ENCODE results near the gene ZCCHC7.

DNA sequence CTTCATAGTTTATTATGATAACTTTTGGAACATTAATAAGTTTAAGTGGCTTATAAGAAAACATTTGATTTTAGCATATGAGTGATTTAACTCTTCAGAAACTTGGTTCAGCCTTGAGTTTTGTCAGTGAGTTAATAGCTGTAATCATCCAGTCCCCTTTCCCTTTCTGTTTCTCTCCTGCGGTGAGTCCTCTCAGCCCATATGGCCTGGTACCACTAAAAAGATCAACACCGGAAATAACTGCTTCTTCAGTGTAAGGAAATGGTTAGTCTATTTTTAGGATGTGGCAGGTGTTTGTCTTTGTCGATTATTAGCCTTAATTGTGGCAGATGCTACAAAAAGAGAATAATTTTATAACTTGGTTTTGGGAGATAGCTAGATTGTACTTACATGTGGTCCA is 181.9 kb downstream of the ZCCHC7 start:
- TF ChIP-seq, protein P1, sequence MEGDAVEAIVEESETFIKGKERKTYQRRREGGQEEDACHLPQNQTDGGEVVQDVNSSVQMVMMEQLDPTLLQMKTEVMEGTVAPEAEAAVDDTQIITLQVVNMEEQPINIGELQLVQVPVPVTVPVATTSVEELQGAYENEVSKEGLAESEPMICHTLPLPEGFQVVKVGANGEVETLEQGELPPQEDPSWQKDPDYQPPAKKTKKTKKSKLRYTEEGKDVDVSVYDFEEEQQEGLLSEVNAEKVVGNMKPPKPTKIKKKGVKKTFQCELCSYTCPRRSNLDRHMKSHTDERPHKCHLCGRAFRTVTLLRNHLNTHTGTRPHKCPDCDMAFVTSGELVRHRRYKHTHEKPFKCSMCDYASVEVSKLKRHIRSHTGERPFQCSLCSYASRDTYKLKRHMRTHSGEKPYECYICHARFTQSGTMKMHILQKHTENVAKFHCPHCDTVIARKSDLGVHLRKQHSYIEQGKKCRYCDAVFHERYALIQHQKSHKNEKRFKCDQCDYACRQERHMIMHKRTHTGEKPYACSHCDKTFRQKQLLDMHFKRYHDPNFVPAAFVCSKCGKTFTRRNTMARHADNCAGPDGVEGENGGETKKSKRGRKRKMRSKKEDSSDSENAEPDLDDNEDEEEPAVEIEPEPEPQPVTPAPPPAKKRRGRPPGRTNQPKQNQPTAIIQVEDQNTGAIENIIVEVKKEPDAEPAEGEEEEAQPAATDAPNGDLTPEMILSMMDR (IDR thresholded peaks at IDR 0.05; ENCODE audit: low read depth, low read length, poor library complexity, severe bottlenecking): no peak
- no peak for TF ChIP-seq EZH2phosphoT487 (IDR thresholded peaks at IDR 0.05; ENCODE audit: borderline replicate concordance, low read length)
